SK-N-SH treated with all-trans-retinoic acid at 6 μM for 48 hours (cell line): Measurements from ENCODE around the gene FBXO38.

Source experiments
- ATAC-seq: fragments of 200-7000 bp; cut with Tn5 transposase; 3 replicates; pipeline ENCODE4 v1.9.1; 2020; ENCODE audit warnings: mild to moderate bottlenecking, moderate library complexity
- BACH2 ChIP-seq: fragments of 250-450 bp; sonication (Bioruptor Pico); IDR thresholded peaks from 2 replicates; pipeline ENCODE4 v1.9.0; 2021; ENCODE audit warnings: mild to moderate bottlenecking, borderline replicate concordance
- CSDC2 ChIP-seq: fragments of 250-450 bp; sonication (Bioruptor Pico); IDR thresholded peaks from 2 replicates; pipeline ENCODE4 v1.5.0; 2020; ENCODE audit warnings: mild to moderate bottlenecking, moderate library complexity
- ESRRG ChIP-seq: fragments of 250-450 bp; sonication (Bioruptor Pico); IDR thresholded peaks from 2 replicates; pipeline ENCODE4 v1.6.1; 2021; ENCODE audit warnings: mild to moderate bottlenecking
- GLIS3 ChIP-seq: fragments of 250-450 bp; sonication (Bioruptor Pico); IDR thresholded peaks from 2 replicates; pipeline ENCODE4 v1.5.0; 2020; ENCODE audit warnings: mild to moderate bottlenecking, moderate library complexity
- ISL1 ChIP-seq: fragments of 250-450 bp; sonication (Bioruptor Pico); IDR thresholded peaks from 2 replicates; pipeline ENCODE4 v2.1.2; 2022; ENCODE audit warnings: mild to moderate bottlenecking, moderate library complexity
- OSR1 ChIP-seq: fragments of 250-450 bp; sonication (Bioruptor Pico); IDR thresholded peaks from 2 replicates; pipeline ENCODE4 v1.8.0; 2022; ENCODE audit warnings: moderate library complexity, mild to moderate bottlenecking, inconsistent platforms
- PATZ1 ChIP-seq: fragments of 250-450 bp; sonication (Bioruptor Pico); IDR thresholded peaks from 2 replicates; pipeline ENCODE4 v1.8.0; 2020; ENCODE audit warnings: mild to moderate bottlenecking, moderate library complexity, borderline replicate concordance
- POU6F1 ChIP-seq: fragments of 250-450 bp; sonication (Bioruptor Pico); IDR thresholded peaks from 2 replicates; pipeline ENCODE4 v1.8.0; 2021; ENCODE audit warnings: low read depth, mild to moderate bottlenecking, moderate library complexity, borderline replicate concordance
- RARB ChIP-seq: fragments of 250-450 bp; sonication (Bioruptor Pico); IDR thresholded peaks from 2 replicates; pipeline ENCODE4 v1.8.0; 2021; ENCODE audit warnings: mild to moderate bottlenecking, moderate library complexity
- SNAI2 ChIP-seq: fragments of 250-450 bp; sonication (Bioruptor Pico); IDR thresholded peaks from 2 replicates; pipeline ENCODE4 v1.5.0; 2020; ENCODE audit warnings: mild to moderate bottlenecking, moderate library complexity
- TCF4 ChIP-seq: fragments of 250-450 bp; sonication (Bioruptor Pico); IDR thresholded peaks from 2 replicates; pipeline ENCODE4 v1.8.0; 2021; ENCODE audit warnings: mild to moderate bottlenecking, moderate library complexity, borderline replicate concordance
- TOX ChIP-seq: fragments of 250-450 bp; sonication (Bioruptor Pico); IDR thresholded peaks from 2 replicates; pipeline ENCODE4 v1.8.0; 2021; ENCODE audit warnings: mild to moderate bottlenecking, moderate library complexity, borderline replicate concordance
- ZC3H10 ChIP-seq: fragments of 250-450 bp; sonication (Bioruptor Pico); IDR thresholded peaks from 2 replicates; pipeline ENCODE4 v1.5.1; 2021; ENCODE audit warnings: mild to moderate bottlenecking, moderate library complexity
- ZFP30 ChIP-seq: fragments of 450-650 bp; formaldehyde crosslinking; IDR thresholded peaks from 2 replicates; pipeline ENCODE4 v1.5.0; 2022; ENCODE audit warnings: mild to moderate bottlenecking, moderate library complexity
- ZNF565 ChIP-seq: fragments of 450-650 bp; formaldehyde crosslinking; conservative IDR thresholded peaks from 2 replicates; pipeline ENCODE4 v1.5.0; 2020; ENCODE audit warnings: low read depth, mild to moderate bottlenecking, moderate library complexity
- ZNF70 ChIP-seq: fragments of 450-650 bp; formaldehyde crosslinking; IDR thresholded peaks from 2 replicates; pipeline ENCODE4 v1.5.0; 2020; ENCODE audit warnings: mild to moderate bottlenecking, moderate library complexity
- ZNF8 ChIP-seq: fragments of 450-650 bp; formaldehyde crosslinking; IDR thresholded peaks from 2 replicates; pipeline ENCODE4 v1.5.0; 2020; ENCODE audit warnings: mild to moderate bottlenecking, moderate library complexity
- TF ChIP-seq, protein P1 (sequence below): fragments of 250-450 bp; sonication (Bioruptor Pico); IDR thresholded peaks from 2 replicates; pipeline ENCODE4 v1.5.0; 2020; ENCODE audit warnings: mild to moderate bottlenecking, moderate library complexity

The FBXO38 gene

GRCh38 chr5:148401604-148402003 lies 17.8 kb downstream of the FBXO38 start (continued):
- TF ChIP-seq, protein P1, sequence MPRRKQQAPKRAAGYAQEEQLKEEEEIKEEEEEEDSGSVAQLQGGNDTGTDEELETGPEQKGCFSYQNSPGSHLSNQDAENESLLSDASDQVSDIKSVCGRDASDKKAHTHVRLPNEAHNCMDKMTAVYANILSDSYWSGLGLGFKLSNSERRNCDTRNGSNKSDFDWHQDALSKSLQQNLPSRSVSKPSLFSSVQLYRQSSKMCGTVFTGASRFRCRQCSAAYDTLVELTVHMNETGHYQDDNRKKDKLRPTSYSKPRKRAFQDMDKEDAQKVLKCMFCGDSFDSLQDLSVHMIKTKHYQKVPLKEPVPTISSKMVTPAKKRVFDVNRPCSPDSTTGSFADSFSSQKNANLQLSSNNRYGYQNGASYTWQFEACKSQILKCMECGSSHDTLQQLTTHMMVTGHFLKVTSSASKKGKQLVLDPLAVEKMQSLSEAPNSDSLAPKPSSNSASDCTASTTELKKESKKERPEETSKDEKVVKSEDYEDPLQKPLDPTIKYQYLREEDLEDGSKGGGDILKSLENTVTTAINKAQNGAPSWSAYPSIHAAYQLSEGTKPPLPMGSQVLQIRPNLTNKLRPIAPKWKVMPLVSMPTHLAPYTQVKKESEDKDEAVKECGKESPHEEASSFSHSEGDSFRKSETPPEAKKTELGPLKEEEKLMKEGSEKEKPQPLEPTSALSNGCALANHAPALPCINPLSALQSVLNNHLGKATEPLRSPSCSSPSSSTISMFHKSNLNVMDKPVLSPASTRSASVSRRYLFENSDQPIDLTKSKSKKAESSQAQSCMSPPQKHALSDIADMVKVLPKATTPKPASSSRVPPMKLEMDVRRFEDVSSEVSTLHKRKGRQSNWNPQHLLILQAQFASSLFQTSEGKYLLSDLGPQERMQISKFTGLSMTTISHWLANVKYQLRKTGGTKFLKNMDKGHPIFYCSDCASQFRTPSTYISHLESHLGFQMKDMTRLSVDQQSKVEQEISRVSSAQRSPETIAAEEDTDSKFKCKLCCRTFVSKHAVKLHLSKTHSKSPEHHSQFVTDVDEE, result no peak

DNA sequence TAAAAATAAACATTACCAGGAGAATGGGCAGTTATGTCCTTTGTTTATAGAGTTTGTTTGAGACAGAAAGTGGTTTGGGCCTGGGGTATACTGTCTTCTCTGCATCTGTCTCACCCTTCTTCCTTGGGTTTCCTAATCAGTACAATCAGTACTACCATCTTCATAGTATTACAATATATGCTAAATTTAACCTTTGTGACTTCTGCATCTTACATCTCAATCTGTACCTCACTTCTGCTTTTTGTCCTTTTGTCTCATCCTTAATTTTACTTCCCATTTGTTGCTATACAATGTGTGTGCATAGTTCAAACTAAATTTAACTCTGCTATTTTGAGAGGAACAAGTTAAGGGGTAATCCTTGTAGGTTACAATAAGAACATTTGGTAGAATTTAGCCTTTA lies 19.6 kb downstream of the FBXO38 start:
- ATAC-seq, result no peak
- TF ChIP-seq OSR1 (no peak), ZNF70 (CRISPR knock-in tag) (no peak), ZNF565 (CRISPR knock-in tag) (no peak), TCF4 (no peak), SNAI2 (CRISPR knock-in tag) (no peak), ISL1 (CRISPR knock-in tag) (no peak), ESRRG (CRISPR knock-in tag) (no peak), ZNF8 (no peak), CSDC2 (no peak), ZFP30 (CRISPR knock-in tag) (no peak), RARB (CRISPR knock-in tag) (no peak), BACH2 (CRISPR knock-in tag) (no peak), ZC3H10 (CRISPR knock-in tag) (no peak), GLIS3 (CRISPR knock-in tag) (no peak), PATZ1 (CRISPR knock-in tag) (no peak), TOX (CRISPR knock-in tag) (no peak)
- TF ChIP-seq, protein P1, result no peak

GRCh38 chr5:148406406-148406805 lies 22.6 kb downstream of the FBXO38 start:
- ATAC-seq, result no peak
- TF ChIP-seq RARB (CRISPR knock-in tag) (no peak), PATZ1 (CRISPR knock-in tag) (no peak), ZNF565 (CRISPR knock-in tag) (no peak), OSR1 (no peak)

GRCh38 chr5:148408092-148408491 lies 24.3 kb downstream of the FBXO38 start:
- no peak for ATAC-seq
- TF ChIP-seq ZNF8, result no peak
- TF ChIP-seq, protein P1, result no peak
- no peak for TF ChIP-seq ZC3H10 (CRISPR knock-in tag)
- no peak for TF ChIP-seq PATZ1 (CRISPR knock-in tag)
- no peak for TF ChIP-seq TOX (CRISPR knock-in tag)
- TF ChIP-seq ESRRG (CRISPR knock-in tag), result no peak
- no peak for TF ChIP-seq POU6F1 (CRISPR knock-in tag)
- TF ChIP-seq OSR1, result no peak
